BJ (cell line): ENCODE measurements around the gene PACS2. TPM values are rescaled to one million over a fixed set of nuclear protein-coding genes. Genes with fewer than 3 reads are reported as not detected.

Source experiments
- CTCF ChIA-PET: fragments of 350-600 bp; formaldehyde crosslinking; extraction: SDS; loops from one replicate; lab custom pipeline; 2021; ENCODE audit warnings: antibody characterized with exemption, inconsistent platforms; lab: Yijun Ruan, JAX
- POLR2A ChIA-PET: fragments of 300-600 bp; sonication (Branson Sonifier 250); formaldehyde crosslinking; extraction: SDS; loops from one replicate; lab custom pipeline; 2021; ENCODE audit warnings: antibody characterized with exemption; lab: Charles Lee
- DNase-seq: peaks from one replicate; pipeline ENCODE4 v3.0.0-alpha.2; 2011; ENCODE audit warnings: low read depth
- H3K27me3 ChIP-seq: 2 replicates; pipeline ENCODE4 v1.6.0; 2011; ENCODE audit warnings: low read length; ENCODE audit not compliant: control insufficient read depth, insufficient read depth
- H3K36me3 ChIP-seq: 2 replicates; pipeline ENCODE4 v1.5.1; 2011; ENCODE audit warnings: low read length; ENCODE audit not compliant: control insufficient read depth, insufficient read depth
- H3K4me3 ChIP-seq: 2 replicates; pipeline ENCODE4 v1.5.1; 2011; ENCODE audit warnings: low read depth, mild to moderate bottlenecking, control low read depth, low read length
- CTCF ChIP-seq: IDR thresholded peaks from 2 replicates; pipeline ENCODE4 v1.5.1; 2011; ENCODE audit warnings: low read depth, mild to moderate bottlenecking, control low read depth, inconsistent platforms, low read length, moderate library complexity; ENCODE audit not compliant: insufficient read depth
- polyA plus RNA-seq: library from polyadenylated mRNA; depleted of rRNA; stranded (reverse); fragments of >200 nt; gene quantifications from 2 replicates; pipeline ENCODE4 v1.2.3, GENCODE V29; 2011

PACS2 gene
- polyA plus RNA-seq, 1 experiment, result 21.4 TPM

- Histone ChIP-seq H3K27me3 (no peaks in the 10 kb centered on the region), H3K4me3 (no peak overlapping the region), H3K36me3 (no peaks in the 10 kb centered on the region; the same call in 1 of the 2 replicates)
- TF ChIP-seq CTCF, result no peak
- ChIA-PET CTCF (interaction anchor here (0.6 kb wide), 2 partner anchors 20 to 77 kb away, joined by 3 read pairs; no protein-coding TSS in a partner anchor), POLR2A (no interaction called here)
- no peak for DNase-seq
Observed at GRCh38 chr14:105279642-105280361, 34.7 kb upstream of the PACS2 start.

- H3K27me3 ChIP-seq, result no peaks in the 10 kb centered on the region
- no peak for TF ChIP-seq CTCF
- ChIA-PET POLR2A (no interaction called here), CTCF (interaction anchor here (0.6 kb wide), 1 partner anchor 19 kb away, joined by 3 read pairs; no protein-coding TSS in a partner anchor)
- no peaks in the 10 kb centered on the region; the same call in 1 of the 2 replicates for H3K36me3 ChIP-seq
- DNase-seq, result no peak
- H3K4me3 ChIP-seq, result no peak overlapping the region
Observed at GRCh38 chr14:105280525-105280924, 34.0 kb upstream of the PACS2 start.

- Histone ChIP-seq H3K4me3 (no peak overlapping the region), H3K27me3 (no peaks in the 10 kb centered on the region), H3K36me3 (no peaks in the 10 kb centered on the region; the same call in 1 of the 2 replicates)
- peak; percentile 29 for DNase-seq
- TF ChIP-seq CTCF, result peak; percentile 78
- ChIA-PET POLR2A (no interaction called here), CTCF (interaction anchor here (0.6 to 1.8 kb wide), 12 partner anchors 10 to 307 kb away, joined by 3 to 9 read pairs (median 3); no protein-coding TSS in a partner anchor)
Observed at GRCh38 chr14:105281371-105282097, 33.0 kb upstream of the PACS2 start.

GRCh38 chr14:105282098-105282725 lies 32.3 kb upstream of the PACS2 start:
- H3K4me3 ChIP-seq, result no peak overlapping the region
- CTCF ChIA-PET, result interaction anchor here (0.7 to 1.8 kb wide), 11 partner anchors 9 to 80 kb away, joined by 3 to 9 read pairs (median 3); no protein-coding TSS in a partner anchor
- POLR2A ChIA-PET, result no interaction called here

More at GRCh38 chr14:105282098-105282725, 32.3 kb upstream of the PACS2 start:
- DNase-seq, result no peak
- no peak for TF ChIP-seq CTCF
- Histone ChIP-seq H3K36me3 (no peaks in the 10 kb centered on the region; the same call in 1 of the 2 replicates), H3K27me3 (no peaks in the 10 kb centered on the region)
